GM23338 (cell line): ENCODE measurements around the gene SORCS2. TPM values are rescaled to one million over a fixed set of nuclear protein-coding genes. Genes with fewer than 3 reads are reported as not detected.

Experiments
- ATAC-seq: fragments of 200-7000 bp; cut with Tn5 transposase; 3 replicates; pipeline ENCODE4 v1.9.1; 2020
- DNase-seq: peaks from one replicate; pipeline ENCODE4 v3.0.0-alpha.2; 2015; ENCODE audit warnings: low spot score
- H2AFZ ChIP-seq: fragments of 200-600 bp; sonication (generic); 2 replicates; pipeline ENCODE4 v1.8.0; 2016; ENCODE audit warnings: antibody characterized with exemption, mild to moderate bottlenecking, moderate library complexity
- H3F3A ChIP-seq: fragments of 200-600 bp; sonication (generic); replicated peaks from 2 replicates; pipeline ENCODE4 v1.8.0; 2017; ENCODE audit warnings: antibody characterized with exemption, mixed run types, low read depth
- H3K27ac ChIP-seq: fragments of 200-600 bp; sonication (generic); 2 replicates; pipeline ENCODE4 v1.6.1; 2016; ENCODE audit warnings: low read depth
- H3K27me3 ChIP-seq: fragments of 200-600 bp; sonication (generic); 2 replicates; pipeline ENCODE4 v1.8.0; 2016; ENCODE audit warnings: mild to moderate bottlenecking, mixed run types, moderate library complexity; ENCODE audit not compliant: insufficient read depth
- H3K36me3 ChIP-seq: fragments of 200-600 bp; sonication (generic); 2 replicates; pipeline ENCODE4 v1.8.0; 2016; ENCODE audit warnings: mild to moderate bottlenecking; ENCODE audit not compliant: insufficient read depth
- H3K4me1 ChIP-seq: fragments of 200-600 bp; sonication (generic); 2 replicates; pipeline ENCODE4 v1.8.0; 2016; ENCODE audit warnings: mild to moderate bottlenecking, moderate library complexity; ENCODE audit not compliant: insufficient read depth
- H3K4me2 ChIP-seq: fragments of 200-600 bp; sonication (generic); 2 replicates; pipeline ENCODE4 v1.7.1; 2017; ENCODE audit warnings: mixed run types
- H3K4me3 ChIP-seq: fragments of 200-600 bp; sonication (generic); 2 replicates; pipeline ENCODE4 v1.6.1; 2016; ENCODE audit warnings: mixed run types
- H3K79me2 ChIP-seq: fragments of 200-600 bp; sonication (generic); replicated peaks from 2 replicates; pipeline ENCODE4 v1.8.0; 2017; ENCODE audit warnings: mild to moderate bottlenecking; ENCODE audit not compliant: insufficient read depth
- H3K9me2 ChIP-seq: fragments of 200-600 bp; sonication (generic); 2 replicates; pipeline ENCODE4 v1.8.0; 2017; ENCODE audit not compliant: insufficient read depth
- H4K20me1 ChIP-seq: fragments of 200-600 bp; sonication (generic); replicated peaks from 2 replicates; pipeline ENCODE4 v1.8.0; 2017; ENCODE audit warnings: mild to moderate bottlenecking; ENCODE audit not compliant: insufficient read depth
- H3K27ac Mint-ChIP-seq: 2 replicates; pipeline ENCODE4 v1.8.0; 2020; ENCODE audit warnings: inconsistent platforms, mild to moderate bottlenecking, moderate library complexity, mixed read lengths
- H3K27me3 Mint-ChIP-seq: 3 replicates; pipeline ENCODE4 v1.8.0; 2022; ENCODE audit warnings: low read depth, mild to moderate bottlenecking, moderate library complexity, mixed read lengths, inconsistent platforms; ENCODE audit not compliant: insufficient read depth, poor library complexity
- H3K36me3 Mint-ChIP-seq: 3 replicates; pipeline ENCODE4 v1.8.0; 2021; ENCODE audit warnings: low read depth, mild to moderate bottlenecking, inconsistent platforms, moderate library complexity, mixed read lengths
- H3K4me1 Mint-ChIP-seq: 3 replicates; pipeline ENCODE4 v1.8.0; 2020; ENCODE audit warnings: mild to moderate bottlenecking, inconsistent platforms, mixed read lengths
- H3K4me3 Mint-ChIP-seq: 3 replicates; pipeline ENCODE4 v1.8.0; 2021; ENCODE audit warnings: moderate library complexity, mild to moderate bottlenecking, inconsistent platforms, mixed read lengths
- H3K9me3 Mint-ChIP-seq: 3 replicates; pipeline ENCODE4 v1.8.0; 2020; ENCODE audit warnings: moderate library complexity, mild to moderate bottlenecking, inconsistent platforms, mixed read lengths
- CREB1 ChIP-seq: fragments of 250-450 bp; sonication (Bioruptor Pico); IDR thresholded peaks from 2 replicates; pipeline ENCODE4 v1.5.0; 2020; ENCODE audit warnings: low read depth, mild to moderate bottlenecking, moderate library complexity
- EZH2 ChIP-seq: fragments of 200-600 bp; sonication (generic); IDR thresholded peaks from one replicate; pipeline ENCODE4 v1.8.0; 2017; ENCODE audit warnings: antibody characterized with exemption, mild to moderate bottlenecking, low read depth; ENCODE audit not compliant: unreplicated experiment
- EZH2phosphoT487 ChIP-seq: fragments of 200-600 bp; sonication (generic); IDR thresholded peaks from one replicate; pipeline ENCODE4 v1.8.1; 2018; ENCODE audit warnings: antibody characterized with exemption; ENCODE audit not compliant: unreplicated experiment
- POLR2AphosphoS5 ChIP-seq: IDR thresholded peaks from 2 replicates; pipeline ENCODE4 v1.6.1; 2016; ENCODE audit warnings: antibody characterized with exemption, low read depth
- STAT1 ChIP-seq: IDR thresholded peaks from one replicate; pipeline ENCODE4 v1.6.1; 2016; ENCODE audit warnings: antibody characterized with exemption; ENCODE audit not compliant: unreplicated experiment
- ZNF114 ChIP-seq: fragments of 250-450 bp; sonication (Bioruptor Pico); IDR thresholded peaks from 2 replicates; pipeline ENCODE4 v1.5.0; 2020; ENCODE audit warnings: mild to moderate bottlenecking, moderate library complexity
- ZNF331 ChIP-seq: fragments of 250-450 bp; sonication (Bioruptor Pico); IDR thresholded peaks from 2 replicates; pipeline ENCODE4 v1.5.0; 2020; ENCODE audit warnings: low read depth, mild to moderate bottlenecking, moderate library complexity
- polyA plus RNA-seq: library from polyadenylated mRNA; unstranded; fragments of >200 nt; fragmentation: Nextera tagmentation; extraction: Ambion mirVana; gene quantifications from 2 replicates; pipeline ENCODE4 v1.2.1, GENCODE V29; 2016
- total RNA-seq: library from RNA; depleted of rRNA; stranded (reverse); fragments of >200 nt; shearing (Covaris generic); gene quantifications from 2 replicates; pipeline ENCODE4 v1.2.3, GENCODE V29; 2014
- TF ChIP-seq, protein P1 (sequence below): IDR thresholded peaks from 2 replicates; pipeline ENCODE4 v1.6.1; 2016; ENCODE audit warnings: antibody characterized with exemption
- TF ChIP-seq, protein P2 (sequence below), 2 experiments: fragments of 200-600 bp in 1 of 2; sonication (generic) in 1 of 2; conservative IDR thresholded peaks; 2 replicates each; pipeline versions ENCODE4 v1.5.1 to v1.6.1; 2016 to 2017; ENCODE audit warnings: antibody characterized with exemption in 2 of 2, low read depth in 2 of 2, mild to moderate bottlenecking in 2 of 2, moderate library complexity in 1 of 2
- TF ChIP-seq, protein P3 (sequence below): IDR thresholded peaks from one replicate; pipeline ENCODE4 v1.6.1; 2018; ENCODE audit warnings: antibody characterized with exemption; ENCODE audit not compliant: unreplicated experiment

Gene SORCS2
- total and polyA plus RNA-seq, 2 experiments from 2014 or later, result 0.47 to 2.4 TPM

GRCh38 chr4:7673121-7673520 lies 480.8 kb downstream of the SORCS2 start:
- no peak for TF ChIP-seq ZNF114 (CRISPR knock-in tag)
- no peak for TF ChIP-seq STAT1
- TF ChIP-seq, protein P1, sequence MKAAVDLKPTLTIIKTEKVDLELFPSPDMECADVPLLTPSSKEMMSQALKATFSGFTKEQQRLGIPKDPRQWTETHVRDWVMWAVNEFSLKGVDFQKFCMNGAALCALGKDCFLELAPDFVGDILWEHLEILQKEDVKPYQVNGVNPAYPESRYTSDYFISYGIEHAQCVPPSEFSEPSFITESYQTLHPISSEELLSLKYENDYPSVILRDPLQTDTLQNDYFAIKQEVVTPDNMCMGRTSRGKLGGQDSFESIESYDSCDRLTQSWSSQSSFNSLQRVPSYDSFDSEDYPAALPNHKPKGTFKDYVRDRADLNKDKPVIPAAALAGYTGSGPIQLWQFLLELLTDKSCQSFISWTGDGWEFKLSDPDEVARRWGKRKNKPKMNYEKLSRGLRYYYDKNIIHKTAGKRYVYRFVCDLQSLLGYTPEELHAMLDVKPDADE, result no peak
- TF ChIP-seq, protein P2, sequence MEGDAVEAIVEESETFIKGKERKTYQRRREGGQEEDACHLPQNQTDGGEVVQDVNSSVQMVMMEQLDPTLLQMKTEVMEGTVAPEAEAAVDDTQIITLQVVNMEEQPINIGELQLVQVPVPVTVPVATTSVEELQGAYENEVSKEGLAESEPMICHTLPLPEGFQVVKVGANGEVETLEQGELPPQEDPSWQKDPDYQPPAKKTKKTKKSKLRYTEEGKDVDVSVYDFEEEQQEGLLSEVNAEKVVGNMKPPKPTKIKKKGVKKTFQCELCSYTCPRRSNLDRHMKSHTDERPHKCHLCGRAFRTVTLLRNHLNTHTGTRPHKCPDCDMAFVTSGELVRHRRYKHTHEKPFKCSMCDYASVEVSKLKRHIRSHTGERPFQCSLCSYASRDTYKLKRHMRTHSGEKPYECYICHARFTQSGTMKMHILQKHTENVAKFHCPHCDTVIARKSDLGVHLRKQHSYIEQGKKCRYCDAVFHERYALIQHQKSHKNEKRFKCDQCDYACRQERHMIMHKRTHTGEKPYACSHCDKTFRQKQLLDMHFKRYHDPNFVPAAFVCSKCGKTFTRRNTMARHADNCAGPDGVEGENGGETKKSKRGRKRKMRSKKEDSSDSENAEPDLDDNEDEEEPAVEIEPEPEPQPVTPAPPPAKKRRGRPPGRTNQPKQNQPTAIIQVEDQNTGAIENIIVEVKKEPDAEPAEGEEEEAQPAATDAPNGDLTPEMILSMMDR (conservative IDR thresholded peaks at IDR 0.05; ENCODE audit: low read depth in 2 of 2), result no peak
- no peak for TF ChIP-seq EZH2phosphoT487
- TF ChIP-seq EZH2, result no peak
- TF ChIP-seq CREB1 (CRISPR knock-in tag), result no peak
- no peak for TF ChIP-seq POLR2AphosphoS5
- no peaks in the 10 kb centered on the region for H3K4me1 ChIP-seq
- H3K4me3 Mint-ChIP-seq, result no peak overlapping the region
- no peak overlapping the region for H3K4me3 ChIP-seq
- H3F3A ChIP-seq, result no peaks in the 10 kb centered on the region
- peaks cover 9% of the 10 kb centered on the region for H3K4me1 Mint-ChIP-seq
- no peaks in the 10 kb centered on the region for H3K36me3 ChIP-seq
- no peaks in the 10 kb centered on the region for H3K9me2 ChIP-seq
- no peak overlapping the region for H3K27ac ChIP-seq
- H3K4me2 ChIP-seq, result no peak overlapping the region
- ATAC-seq (no peak), DNase-seq (no peak)
- no peaks in the 10 kb centered on the region for H3K79me2 ChIP-seq
- H4K20me1 ChIP-seq, result no peaks in the 10 kb centered on the region
- H3K9me3 Mint-ChIP-seq, result peaks cover 8% of the 10 kb centered on the region
- no peaks in the 10 kb centered on the region for H3K27me3 ChIP-seq
- no peaks in the 10 kb centered on the region for H3K36me3 Mint-ChIP-seq
- no peak overlapping the region for H2AFZ ChIP-seq
- H3K27ac Mint-ChIP-seq, result no peak overlapping the region
- H3K27me3 Mint-ChIP-seq, result peaks cover 4% of the 10 kb centered on the region

DNA sequence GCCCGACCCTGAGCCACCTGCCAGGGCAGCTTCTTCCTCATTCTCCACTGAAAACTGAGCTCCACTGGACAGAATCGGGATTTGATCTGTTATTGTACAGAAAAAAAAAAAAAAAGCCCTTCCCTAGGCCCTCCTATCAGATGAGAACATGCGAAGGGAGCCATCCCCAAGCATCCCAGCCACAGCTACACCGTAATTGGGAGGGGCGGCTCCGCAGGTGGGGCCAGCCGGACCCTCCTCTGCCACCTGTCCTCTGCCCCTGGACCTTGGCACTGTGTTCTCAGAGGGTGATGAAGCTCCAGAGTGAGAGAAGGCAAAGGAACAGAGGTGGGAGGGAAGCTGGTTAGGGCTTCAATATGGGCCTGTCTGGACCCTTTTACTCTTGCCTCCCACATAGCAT lies 482.4 kb downstream of the SORCS2 start:
- Mint-ChIP-seq H3K36me3 (no peaks in the 10 kb centered on the region), H3K4me1 (peaks cover 4% of the 10 kb centered on the region), H3K27me3 (peaks cover 4% of the 10 kb centered on the region), H3K27ac (no peak overlapping the region), H3K4me3 (no peak overlapping the region), H3K9me3 (peaks cover 8% of the 10 kb centered on the region)
- H3K4me3 ChIP-seq, result no peak overlapping the region
- H3K9me2 ChIP-seq, result no peaks in the 10 kb centered on the region
- no peaks in the 10 kb centered on the region for H3K79me2 ChIP-seq
- H3K27me3 ChIP-seq, result no peaks in the 10 kb centered on the region
- no peaks in the 10 kb centered on the region for H4K20me1 ChIP-seq
- H3K4me2 ChIP-seq, result no peak overlapping the region
- H2AFZ ChIP-seq, result no peak overlapping the region
- TF ChIP-seq, protein P3, sequence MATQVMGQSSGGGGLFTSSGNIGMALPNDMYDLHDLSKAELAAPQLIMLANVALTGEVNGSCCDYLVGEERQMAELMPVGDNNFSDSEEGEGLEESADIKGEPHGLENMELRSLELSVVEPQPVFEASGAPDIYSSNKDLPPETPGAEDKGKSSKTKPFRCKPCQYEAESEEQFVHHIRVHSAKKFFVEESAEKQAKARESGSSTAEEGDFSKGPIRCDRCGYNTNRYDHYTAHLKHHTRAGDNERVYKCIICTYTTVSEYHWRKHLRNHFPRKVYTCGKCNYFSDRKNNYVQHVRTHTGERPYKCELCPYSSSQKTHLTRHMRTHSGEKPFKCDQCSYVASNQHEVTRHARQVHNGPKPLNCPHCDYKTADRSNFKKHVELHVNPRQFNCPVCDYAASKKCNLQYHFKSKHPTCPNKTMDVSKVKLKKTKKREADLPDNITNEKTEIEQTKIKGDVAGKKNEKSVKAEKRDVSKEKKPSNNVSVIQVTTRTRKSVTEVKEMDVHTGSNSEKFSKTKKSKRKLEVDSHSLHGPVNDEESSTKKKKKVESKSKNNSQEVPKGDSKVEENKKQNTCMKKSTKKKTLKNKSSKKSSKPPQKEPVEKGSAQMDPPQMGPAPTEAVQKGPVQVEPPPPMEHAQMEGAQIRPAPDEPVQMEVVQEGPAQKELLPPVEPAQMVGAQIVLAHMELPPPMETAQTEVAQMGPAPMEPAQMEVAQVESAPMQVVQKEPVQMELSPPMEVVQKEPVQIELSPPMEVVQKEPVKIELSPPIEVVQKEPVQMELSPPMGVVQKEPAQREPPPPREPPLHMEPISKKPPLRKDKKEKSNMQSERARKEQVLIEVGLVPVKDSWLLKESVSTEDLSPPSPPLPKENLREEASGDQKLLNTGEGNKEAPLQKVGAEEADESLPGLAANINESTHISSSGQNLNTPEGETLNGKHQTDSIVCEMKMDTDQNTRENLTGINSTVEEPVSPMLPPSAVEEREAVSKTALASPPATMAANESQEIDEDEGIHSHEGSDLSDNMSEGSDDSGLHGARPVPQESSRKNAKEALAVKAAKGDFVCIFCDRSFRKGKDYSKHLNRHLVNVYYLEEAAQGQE, result no peak
- TF ChIP-seq, protein P1, result no peak
- TF ChIP-seq ZNF331 (CRISPR knock-in tag) (no peak), EZH2 (no peak), EZH2phosphoT487 (no peak)
- H3K36me3 ChIP-seq, result no peaks in the 10 kb centered on the region
- DNase-seq, result no peak
- ATAC-seq, result no peak
- H3F3A ChIP-seq, result no peaks in the 10 kb centered on the region
- no peak overlapping the region for H3K27ac ChIP-seq
- H3K4me1 ChIP-seq, result no peaks in the 10 kb centered on the region
